ENCODE measurements around the gene CNP.
"Not testable (repeated sequence)": the region's sequence is repeated elsewhere in the genome, so short reads cannot be mapped to it uniquely, and the experiment has no call there.

The CNP gene

GRCh38 chr17:42002792-42003301 lies 36.3 kb downstream of the CNP start:
- DNase-seq (ENCODE audit: low read depth, low spot score): no peak

- no peak for DNase-seq (ENCODE audit: low read depth, low spot score)
These were observed 38.6 kb downstream of the CNP start for GRCh38 chr17:42005166-42005565.

GRCh38 chr17:42009170-42009569 lies 42.6 kb downstream of the CNP start:
- DNase-seq (ENCODE audit: low read depth, low spot score): no peak

- DNase-seq (ENCODE audit: low read depth, low spot score): not testable (repeated sequence)
These were observed 43.7 kb downstream of the CNP start for GRCh38 chr17:42010266-42010680.

GRCh38 chr17:42010898-42011516 lies 44.4 kb downstream of the CNP start:
- DNase-seq (ENCODE audit: low read depth, low spot score): no peak

GRCh38 chr17:42012363-42012762 lies 45.8 kb downstream of the CNP start:
- DNase-seq (ENCODE audit: low read depth, low spot score): not testable (repeated sequence)

- DNase-seq (ENCODE audit: low read depth, low spot score): not testable (repeated sequence)
These were observed 47.1 kb downstream of the CNP start for GRCh38 chr17:42013740-42014139.

GRCh38 chr17:42016411-42016831 lies 49.8 kb downstream of the CNP start:
- DNase-seq (ENCODE audit: low read depth, low spot score): no peak

- no peak for DNase-seq (ENCODE audit: low read depth, low spot score)
These were observed 50.6 kb downstream of the CNP start, which contains the start of gene DNAJC7 for GRCh38 chr17:42016941-42017865. Gene DNAJC7 (minus strand): TSS chr17:42017439. CDS start chr17:42017416, 23 bp downstream.

- DNase-seq (ENCODE audit: low read depth, low spot score): no peak
These were observed 51.2 kb downstream of the CNP start for GRCh38 chr17:42017866-42018200.

GRCh38 chr17:42018339-42018738 lies 51.7 kb downstream of the CNP start:
- DNase-seq (ENCODE audit: low read depth, low spot score): no peak

GRCh38 chr17:42018988-42019387 lies 52.4 kb downstream of the CNP start:
- DNase-seq (ENCODE audit: low read depth, low spot score): no peak

- DNase-seq (ENCODE audit: low read depth, low spot score): no peak
These were observed 53.2 kb downstream of the CNP start, which contains the start of gene NKIRAS2 for GRCh38 chr17:42019509-42020404. Gene NKIRAS2 (plus strand): TSS chr17:42020090. CDS start chr17:42021578, 1,488 bp downstream.

- DNase-seq (ENCODE audit: low read depth, low spot score): not testable (repeated sequence)
These were observed 54.2 kb downstream of the CNP start for GRCh38 chr17:42020845-42021244.

- no peak for DNase-seq (ENCODE audit: low read depth, low spot score)
These were observed 57.1 kb downstream of the CNP start for GRCh38 chr17:42023524-42024349.

GRCh38 chr17:42025191-42025579 lies 58.6 kb downstream of the CNP start:
- no peak for DNase-seq (ENCODE audit: low read depth, low spot score)

GRCh38 chr17:42025936-42026335 lies 59.3 kb downstream of the CNP start:
- DNase-seq (ENCODE audit: low read depth, low spot score): no peak

- DNase-seq (ENCODE audit: low read depth, low spot score): no peak
These were observed 60.4 kb downstream of the CNP start for GRCh38 chr17:42026857-42027589.

Data from iPS DF 19.7 (cell line).